Measurements from ENCODE around the gene ESF1.

DNA sequence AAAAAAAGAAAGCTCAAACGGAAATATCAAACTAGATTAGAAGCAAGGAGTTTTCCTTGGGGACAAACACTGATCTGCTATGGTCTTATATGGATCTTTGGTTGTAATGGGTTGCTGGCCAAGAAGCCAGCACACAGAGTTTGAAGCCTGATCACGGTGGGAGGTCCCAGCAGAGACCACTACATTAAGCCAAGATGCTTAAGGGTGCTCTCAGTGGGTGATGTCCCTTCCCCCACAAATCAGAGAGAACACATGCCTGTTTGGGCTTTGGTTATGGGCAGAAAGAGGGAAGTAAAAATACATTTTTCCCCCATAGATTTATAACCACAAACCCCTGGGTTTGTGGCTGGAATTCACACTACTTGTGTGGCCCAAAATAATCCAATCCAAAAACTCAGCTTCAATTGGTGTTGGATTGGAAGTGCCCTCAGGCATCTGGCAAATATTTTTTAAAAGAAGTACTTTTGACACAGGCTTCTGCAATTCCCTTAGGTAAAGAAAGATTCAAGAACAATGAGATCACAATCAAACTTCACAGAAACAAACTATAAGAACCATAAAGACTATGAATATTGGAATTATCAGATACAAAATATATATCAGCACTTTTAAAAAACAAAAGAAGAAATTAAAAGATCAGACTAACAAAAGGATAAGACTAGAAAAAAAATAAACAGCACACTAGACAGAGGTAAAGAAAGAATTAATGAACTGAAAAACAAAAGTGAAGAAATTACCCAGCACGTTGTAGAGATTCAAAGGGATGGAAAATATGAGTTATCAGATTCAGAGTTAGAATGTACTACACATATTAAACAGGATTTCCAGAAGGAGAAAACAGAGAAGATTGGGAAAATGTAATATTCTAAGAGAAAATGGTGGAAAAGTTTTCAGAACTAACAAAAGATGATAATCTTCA, 44.7 kb downstream of the ESF1 start:
- TF ChIP-seq, protein P1, sequence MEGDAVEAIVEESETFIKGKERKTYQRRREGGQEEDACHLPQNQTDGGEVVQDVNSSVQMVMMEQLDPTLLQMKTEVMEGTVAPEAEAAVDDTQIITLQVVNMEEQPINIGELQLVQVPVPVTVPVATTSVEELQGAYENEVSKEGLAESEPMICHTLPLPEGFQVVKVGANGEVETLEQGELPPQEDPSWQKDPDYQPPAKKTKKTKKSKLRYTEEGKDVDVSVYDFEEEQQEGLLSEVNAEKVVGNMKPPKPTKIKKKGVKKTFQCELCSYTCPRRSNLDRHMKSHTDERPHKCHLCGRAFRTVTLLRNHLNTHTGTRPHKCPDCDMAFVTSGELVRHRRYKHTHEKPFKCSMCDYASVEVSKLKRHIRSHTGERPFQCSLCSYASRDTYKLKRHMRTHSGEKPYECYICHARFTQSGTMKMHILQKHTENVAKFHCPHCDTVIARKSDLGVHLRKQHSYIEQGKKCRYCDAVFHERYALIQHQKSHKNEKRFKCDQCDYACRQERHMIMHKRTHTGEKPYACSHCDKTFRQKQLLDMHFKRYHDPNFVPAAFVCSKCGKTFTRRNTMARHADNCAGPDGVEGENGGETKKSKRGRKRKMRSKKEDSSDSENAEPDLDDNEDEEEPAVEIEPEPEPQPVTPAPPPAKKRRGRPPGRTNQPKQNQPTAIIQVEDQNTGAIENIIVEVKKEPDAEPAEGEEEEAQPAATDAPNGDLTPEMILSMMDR (IDR thresholded peaks at IDR 0.05), result no peak
- TF ChIP-seq EZH2 (IDR thresholded peaks at IDR 0.05; ENCODE audit: borderline replicate concordance, insufficient read depth, low read depth, low read length, poor library complexity, severe bottlenecking), result no peak
